HG03095 (cell line): ENCODE results near the gene UVSSA.

Source experiments
- ATAC-seq: cut with Tn5 transposase; IDR thresholded peaks from one replicate; pipeline ENCODE4 v1.9.1; 2021; ENCODE audit warnings: moderate library complexity; ENCODE audit not compliant: unreplicated experiment

The UVSSA gene

GRCh38 chr4:1404573-1405253, 57.7 kb downstream of the UVSSA start:
- ATAC-seq = no peak

- no peak for ATAC-seq
Observed at GRCh38 chr4:1405254-1405635, 58.2 kb downstream of the UVSSA start.

- no peak for ATAC-seq
Observed at GRCh38 chr4:1405636-1406393, 58.8 kb downstream of the UVSSA start.

- ATAC-seq = no peak
Observed at GRCh38 chr4:1406394-1406980, 59.5 kb downstream of the UVSSA start, which contains the start of gene NKX1-1. Gene NKX1-1 (minus strand): TSS chr4:1406442. CDS start chr4:1406442, 0 bp downstream.

- ATAC-seq = no peak
Observed at GRCh38 chr4:1406981-1407656, 60.1 kb downstream of the UVSSA start.

- ATAC-seq = no peak
Observed at GRCh38 chr4:1407657-1408333, 60.8 kb downstream of the UVSSA start.

- ATAC-seq = no peak
Observed at GRCh38 chr4:1408418-1408817, 61.4 kb downstream of the UVSSA start.

- ATAC-seq = no peak
Observed at GRCh38 chr4:1409079-1409478, 62.1 kb downstream of the UVSSA start.

- ATAC-seq = no peak
Observed at GRCh38 chr4:1409491-1410425, 62.8 kb downstream of the UVSSA start.

- ATAC-seq = no peak
Observed at GRCh38 chr4:1410491-1411325, 63.7 kb downstream of the UVSSA start.

GRCh38 chr4:1411436-1412375, 64.7 kb downstream of the UVSSA start:
- ATAC-seq = no peak

GRCh38 chr4:1412376-1413203, 65.6 kb downstream of the UVSSA start:
- no peak for ATAC-seq

- no peak for ATAC-seq
Observed at GRCh38 chr4:1413204-1413663, 66.2 kb downstream of the UVSSA start.

- ATAC-seq = no peak
Observed at GRCh38 chr4:1413687-1414479, 66.9 kb downstream of the UVSSA start.

- no peak for ATAC-seq
Observed at GRCh38 chr4:1414831-1415680, 68.0 kb downstream of the UVSSA start.
